ENCODE measurements around the gene MOGAT2. TPM values are rescaled to one million over a fixed set of nuclear protein-coding genes. Genes with fewer than 3 reads are reported as not detected.
"Not testable (repeated sequence)": the region's sequence is repeated elsewhere in the genome, so short reads cannot be mapped to it uniquely, and the experiment has no call there.

Gene MOGAT2
- total and polyA plus RNA-seq, 2 of the 13 experiments (the other 11 are each of a cell fraction or from before 2014, with no cell fraction given), result 27.2 to 27.8 TPM

- ChIA-PET POLR2A (no interaction called here), CTCF (ENCODE audit: low intra/inter-chr PET ratio, low total read pairs) (no interaction called here)
- intact Hi-C loops (cut with micrococcal nuclease; ENCODE audit: unreplicated experiment) (no loop called here), in situ Hi-C loops (cut with HindIII; ENCODE audit: extremely low pct_ligation_motif_present, low pct_unique_long_range_greater_than_20kb) (no loop called here)
- H3K36me3 ChIP-seq (replicated peaks in 1 of 2; ENCODE audit: control insufficient read depth in 1 of 2, insufficient read depth in 2 of 2, low read length in 2 of 2), result no peaks in the 10 kb centered on the region
- WGBS (ENCODE audit: low lambda C conversion rate), result 62% methylated on average over 5 of the region's 5 CpGs
- DNase-seq (ENCODE audit: low spot score) (no peak), FAIRE-seq (no peak), ATAC-seq (peak; percentile 57)
- peaks cover 53% of the 10 kb centered on the region for H3K4me1 ChIP-seq (ENCODE audit: insufficient read depth, low read length)
- no peak overlapping the region for H3K4me3 ChIP-seq (replicated peaks in 1 of 3; ENCODE audit: insufficient read depth in 1 of 3, low read depth in 2 of 3, low read length in 3 of 3)
- no peaks in the 10 kb centered on the region for H4K20me1 ChIP-seq (ENCODE audit: insufficient read depth, low read length)
- H3K9ac ChIP-seq (ENCODE audit: insufficient read depth, low read depth, low read length), result no peak overlapping the region
- BruUV-seq (replicated peaks), result no TSS peak
- no peaks in the 10 kb centered on the region for H3K9me3 ChIP-seq (ENCODE audit: low read length)
- H2AFZ ChIP-seq (ENCODE audit: low read length), result no peak overlapping the region
- H3K4me2 ChIP-seq (ENCODE audit: low read depth, low read length), result peak overlapping the region; percentile 16; the same call in 1 of the 2 replicates
- no peak overlapping the region for H3K27ac ChIP-seq (ENCODE audit: extremely low read length, insufficient read depth, low read length)
- H3K79me2 ChIP-seq (ENCODE audit: insufficient read depth, low read length), result no peaks in the 10 kb centered on the region
- no peaks in the 10 kb centered on the region for H3K27me3 ChIP-seq (ENCODE audit: control insufficient read depth in 1 of 2, insufficient read depth in 2 of 2, low read length in 2 of 2)
- no peak for TF ChIP-seq PITX1 (CRISPR knock-in tag; IDR thresholded peaks at IDR 0.05)
- TF ChIP-seq TEAD3 (CRISPR knock-in tag; optimal IDR thresholded peaks at IDR 0.05; ENCODE audit: borderline replicate concordance), result peak; percentile 17
- TF ChIP-seq ZNF101 (CRISPR knock-in tag; IDR thresholded peaks at IDR 0.05; ENCODE audit: borderline replicate concordance, low read depth), result no peak
Observed at GRCh38 chr11:75745807-75746206, 28.2 kb downstream of the MOGAT2 start.

- intact Hi-C loops (cut with micrococcal nuclease; ENCODE audit: unreplicated experiment); POLR2A ChIA-PET; H3K9ac ChIP-seq (ENCODE audit: insufficient read depth, low read depth, low read length); ATAC-seq; BruUV-seq (replicated peaks); H3K79me2 ChIP-seq (ENCODE audit: insufficient read depth, low read length); in situ Hi-C loops (cut with HindIII; ENCODE audit: extremely low pct_ligation_motif_present, low pct_unique_long_range_greater_than_20kb); H3K36me3 ChIP-seq (replicated peaks in 1 of 2; ENCODE audit: control insufficient read depth in 1 of 2, insufficient read depth in 2 of 2, low read length in 2 of 2); H3K27ac ChIP-seq (ENCODE audit: extremely low read length, insufficient read depth, low read length); H2AFZ ChIP-seq (ENCODE audit: low read length); CTCF ChIA-PET (ENCODE audit: low intra/inter-chr PET ratio, low total read pairs); FAIRE-seq; H4K20me1 ChIP-seq (ENCODE audit: insufficient read depth, low read length); H3K4me3 ChIP-seq (replicated peaks in 1 of 3; ENCODE audit: insufficient read depth in 1 of 3, low read depth in 2 of 3, low read length in 3 of 3); H3K4me2 ChIP-seq (ENCODE audit: low read depth, low read length); H3K9me3 ChIP-seq (ENCODE audit: low read length); H3K27me3 ChIP-seq (ENCODE audit: control insufficient read depth in 1 of 2, insufficient read depth in 2 of 2, low read length in 2 of 2); DNase-seq (ENCODE audit: low spot score): not testable (repeated sequence)
- WGBS (ENCODE audit: low lambda C conversion rate), result 46% methylated on average over 6 of the region's 26 CpGs
- H3K4me1 ChIP-seq (ENCODE audit: insufficient read depth, low read length), result peaks cover 38% of the 10 kb centered on the region
- TF ChIP-seq HOXA3 (CRISPR knock-in tag; IDR thresholded peaks at IDR 0.05), result peak; percentile 74; the same call in 1 of the 2 replicates
- TF ChIP-seq ELF3 (CRISPR knock-in tag; IDR thresholded peaks at IDR 0.05), result 0 out of 2 replicates have a peak, but pooled peaks have one; percentile 17
- TF ChIP-seq ZNF281 (CRISPR knock-in tag; IDR thresholded peaks at IDR 0.05; ENCODE audit: borderline replicate concordance), result peak; percentile 94
- peak; percentile 22; the same call in 1 of the 2 replicates for TF ChIP-seq SAP130 (CRISPR knock-in tag; IDR thresholded peaks at IDR 0.05; ENCODE audit: low read depth)
- TF ChIP-seq, protein P1, sequence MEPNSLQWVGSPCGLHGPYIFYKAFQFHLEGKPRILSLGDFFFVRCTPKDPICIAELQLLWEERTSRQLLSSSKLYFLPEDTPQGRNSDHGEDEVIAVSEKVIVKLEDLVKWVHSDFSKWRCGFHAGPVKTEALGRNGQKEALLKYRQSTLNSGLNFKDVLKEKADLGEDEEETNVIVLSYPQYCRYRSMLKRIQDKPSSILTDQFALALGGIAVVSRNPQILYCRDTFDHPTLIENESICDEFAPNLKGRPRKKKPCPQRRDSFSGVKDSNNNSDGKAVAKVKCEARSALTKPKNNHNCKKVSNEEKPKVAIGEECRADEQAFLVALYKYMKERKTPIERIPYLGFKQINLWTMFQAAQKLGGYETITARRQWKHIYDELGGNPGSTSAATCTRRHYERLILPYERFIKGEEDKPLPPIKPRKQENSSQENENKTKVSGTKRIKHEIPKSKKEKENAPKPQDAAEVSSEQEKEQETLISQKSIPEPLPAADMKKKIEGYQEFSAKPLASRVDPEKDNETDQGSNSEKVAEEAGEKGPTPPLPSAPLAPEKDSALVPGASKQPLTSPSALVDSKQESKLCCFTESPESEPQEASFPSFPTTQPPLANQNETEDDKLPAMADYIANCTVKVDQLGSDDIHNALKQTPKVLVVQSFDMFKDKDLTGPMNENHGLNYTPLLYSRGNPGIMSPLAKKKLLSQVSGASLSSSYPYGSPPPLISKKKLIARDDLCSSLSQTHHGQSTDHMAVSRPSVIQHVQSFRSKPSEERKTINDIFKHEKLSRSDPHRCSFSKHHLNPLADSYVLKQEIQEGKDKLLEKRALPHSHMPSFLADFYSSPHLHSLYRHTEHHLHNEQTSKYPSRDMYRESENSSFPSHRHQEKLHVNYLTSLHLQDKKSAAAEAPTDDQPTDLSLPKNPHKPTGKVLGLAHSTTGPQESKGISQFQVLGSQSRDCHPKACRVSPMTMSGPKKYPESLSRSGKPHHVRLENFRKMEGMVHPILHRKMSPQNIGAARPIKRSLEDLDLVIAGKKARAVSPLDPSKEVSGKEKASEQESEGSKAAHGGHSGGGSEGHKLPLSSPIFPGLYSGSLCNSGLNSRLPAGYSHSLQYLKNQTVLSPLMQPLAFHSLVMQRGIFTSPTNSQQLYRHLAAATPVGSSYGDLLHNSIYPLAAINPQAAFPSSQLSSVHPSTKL (CRISPR knock-in tag; IDR thresholded peaks at IDR 0.05), result peak; percentile 62
Observed at GRCh38 chr11:75748729-75749273, 31.2 kb downstream of the MOGAT2 start.
